Measurements from ENCODE around the gene TMEM9. TPM values are rescaled to one million over a fixed set of nuclear protein-coding genes. Genes with fewer than 3 reads are reported as not detected.

TMEM9 gene
- total and polyA plus RNA-seq, 2 of the 8 experiments (the other 6 are each of a cell fraction or from before 2014, with no cell fraction given): 79.9 to 181 TPM

- Histone ChIP-seq H2BK15ac (ENCODE audit: low read length) (no peak overlapping the region), H2BK12ac (ENCODE audit: low read depth, low read length) (no peak overlapping the region), H2BK5ac (ENCODE audit: low read depth, low read length) (no peak overlapping the region), H4K91ac (replicated peaks; ENCODE audit: insufficient read length, low read length) (no peak overlapping the region), H3K14ac (ENCODE audit: insufficient read length) (no peak overlapping the region), H3K56ac (replicated peaks; ENCODE audit: insufficient read length, low read depth, low read length) (no peak overlapping the region), H3K27me3 (replicated peaks in 1 of 4; ENCODE audit: control insufficient read depth in 3 of 4, extremely low read depth in 1 of 4, insufficient read depth in 3 of 4, low read length in 3 of 4) (no peaks in the 10 kb centered on the region), H3K23ac (ENCODE audit: insufficient read length) (no peak overlapping the region), H4K8ac (ENCODE audit: extremely low read depth, insufficient read depth, low read length) (no peak overlapping the region), H4K20me1 (replicated peaks in 1 of 2; ENCODE audit: control insufficient read depth in 1 of 2, insufficient read depth in 2 of 2, low read length in 2 of 2) (no peaks in the 10 kb centered on the region), H3K9ac (replicated peaks in 1 of 4; ENCODE audit: extremely low read depth in 1 of 4, low read depth in 3 of 4, low read length in 3 of 4) (no peak overlapping the region), H2BK20ac (ENCODE audit: low read length) (no peak overlapping the region), H2AFZ (ENCODE audit: low read length) (no peak overlapping the region), H3K4ac (replicated peaks; ENCODE audit: insufficient read length, low read depth, low read length) (no peak overlapping the region), H3K4me2 (ENCODE audit: insufficient read depth in 1 of 2, low read depth in 2 of 2, low read length in 2 of 2) (no peak overlapping the region), H3K18ac (ENCODE audit: extremely low read depth, low read length) (no peak overlapping the region), H3K79me2 (ENCODE audit: control insufficient read depth in 1 of 2, insufficient read depth in 2 of 2, low read length in 2 of 2) (no peaks in the 10 kb centered on the region), H3K4me1 (replicated peaks in 1 of 4; ENCODE audit: control insufficient read depth in 3 of 4, insufficient read depth in 4 of 4, low read length in 3 of 4) (peaks cover 0 to 5% (median 0%) of the 10 kb centered on the region in 4 experiments; a peak in 3 of 7 replicates), H3K23me2 (ENCODE audit: low read depth, low read length) (no peaks in the 10 kb centered on the region; the same call in 1 of the 2 replicates), H3K9me3 (ENCODE audit: insufficient read depth in 2 of 2, low read depth in 1 of 2, low read length in 1 of 2) (no peaks in the 10 kb centered on the region), H3K36me3 (ENCODE audit: control insufficient read depth in 2 of 4, insufficient read depth in 4 of 4, low read length in 3 of 4) (no peaks in the 10 kb centered on the region; a peak in 1 of 8 replicates), H2AK5ac (ENCODE audit: low read depth, low read length) (no peak overlapping the region), H2BK120ac (replicated peaks; ENCODE audit: low read depth, low read length) (no peak overlapping the region), H3K27ac (ENCODE audit: low read depth, low read length) (no peak overlapping the region), H3K4me3 (ENCODE audit: extremely low read depth in 1 of 4, insufficient read depth in 2 of 4, low read depth in 3 of 4, low read length in 4 of 4) (no peak overlapping the region), H3K79me1 (ENCODE audit: low read depth, low read length) (no peaks in the 10 kb centered on the region), H4K5ac (ENCODE audit: insufficient read length, low read depth, low read length) (no peak overlapping the region)
- POLR2A ChIA-PET (ENCODE audit: partially characterized antibody): interaction anchor here (1.0 to 1.2 kb wide), 2 partner anchors 12 to 15 kb away, joined by 3 read pairs; no protein-coding TSS in a partner anchor
- 75% methylated on average over 1 of the region's 1 CpG; no CpG with 5 or more reads in 1 of the 2 experiments for WGBS, 2 experiments (ENCODE audit: extremely low coverage in 1 of 2, insufficient coverage in 1 of 2, insufficient read length in 1 of 2, insufficient replicate concordance in 2 of 2, low coverage in 1 of 2, low lambda C conversion rate in 2 of 2, missing lambda C conversion rate in 1 of 2)
- DNase-seq (ENCODE audit: low read depth in 1 of 2, low spot score in 2 of 2) (no peak), FAIRE-seq (no peak)
- CTCF ChIA-PET (ENCODE audit: partially characterized antibody): interaction anchor here (0.7 to 1.4 kb wide), 3 partner anchors 27 to 204 kb away, joined by 4 to 5 read pairs (median 4); partner anchors contain the start of gene TMEM9
- TF ChIP-seq POU5F1 (IDR thresholded peaks at IDR 0.05; ENCODE audit: low read depth, low read length): no peak
- no peak for TF ChIP-seq EZH2 (IDR thresholded peaks at IDR 0.05; ENCODE audit: low read depth, low read length, severe bottlenecking)
- no peak for TF ChIP-seq ZNF274 (IDR thresholded peaks at IDR 0.05; ENCODE audit: borderline replicate concordance, extremely low read depth, low read length)
- no peak for TF ChIP-seq TAF1 (IDR thresholded peaks at IDR 0.05; ENCODE audit: low read depth, low read length)
- TF ChIP-seq SP2 (IDR thresholded peaks at IDR 0.05; ENCODE audit: low read length): no peak
- TF ChIP-seq GABPA (IDR thresholded peaks at IDR 0.05; ENCODE audit: borderline replicate concordance, insufficient read depth, low read length): no peak
These were observed 27.0 kb upstream of the TMEM9 start for GRCh38 chr1:201181323-201181722.
